HFFc6 (cell line): ENCODE results near the gene DENND1A. TPM values are rescaled to one million over a fixed set of nuclear protein-coding genes. Genes with fewer than 3 reads are reported as not detected.

Experiments
- DNase-seq: peaks from one replicate; pipeline ENCODE4 v3.0.0-alpha.2; 2018
- H3K27ac Mint-ChIP-seq: 2 replicates; pipeline ENCODE4 v1.8.0; 2020; ENCODE audit warnings: mild to moderate bottlenecking, mixed read lengths
- H3K27me3 Mint-ChIP-seq: 2 replicates; pipeline ENCODE4 v1.8.0; 2021; ENCODE audit warnings: mild to moderate bottlenecking, moderate library complexity, mixed read lengths; ENCODE audit not compliant: insufficient read depth
- H3K36me3 Mint-ChIP-seq: 2 replicates; pipeline ENCODE4 v1.8.0; 2021; ENCODE audit warnings: low read depth, mixed read lengths
- H3K4me1 Mint-ChIP-seq: 2 replicates; pipeline ENCODE4 v1.8.0; 2020; ENCODE audit warnings: low read depth, mixed read lengths
- H3K4me3 Mint-ChIP-seq: 2 replicates; pipeline ENCODE4 v1.8.0; 2020; ENCODE audit warnings: mild to moderate bottlenecking, moderate library complexity, mixed read lengths
- H3K9me3 Mint-ChIP-seq: 2 replicates; pipeline ENCODE4 v1.8.0; 2020; ENCODE audit warnings: mild to moderate bottlenecking, mixed read lengths
- total RNA-seq, 6 experiments: library from RNA; stranded (reverse); fragmentation: NEBNext Ultra II Directional; extraction: Animal tissue kit (Norgen Biotek cat#: 25700); gene quantifications; 2 replicates in 1 of 6; 3 replicates in 5 of 6; pipeline ENCODE4 v1.2.3, GENCODE V29; 2021
- TF ChIP-seq, protein P1 (sequence below): fragments of 200-600 bp; sonication (generic); IDR thresholded peaks from 2 replicates; pipeline ENCODE4 v1.5.0; 2021; ENCODE audit warnings: antibody characterized with exemption, mild to moderate bottlenecking

Gene DENND1A
- total RNA-seq, 6 experiments from 2014 or later = 25.4 to 38.3 (median 30.3) TPM

DNA sequence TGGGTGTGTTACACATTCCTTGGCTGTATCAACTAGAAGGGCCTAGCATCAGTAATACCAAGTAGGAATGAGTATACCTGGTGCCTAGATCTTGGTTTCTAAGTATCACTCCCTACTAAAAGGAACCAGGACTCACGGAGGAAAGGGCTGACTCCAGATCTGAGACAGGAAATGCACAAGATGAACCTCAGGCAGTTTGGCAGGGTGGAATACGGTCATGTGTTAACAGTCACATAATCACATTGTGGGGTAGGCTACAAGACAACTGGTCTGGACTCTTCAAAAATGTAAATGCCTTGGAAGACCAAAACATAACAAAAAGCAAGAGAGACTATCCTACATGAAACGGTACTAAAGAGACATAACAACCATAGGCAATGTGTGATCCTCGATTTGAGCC lies 415.2 kb downstream of the DENND1A start:
- Mint-ChIP-seq H3K36me3 (peaks cover 4% of the 10 kb centered on the region; the same call in 1 of the 2 replicates), H3K9me3 (no peaks in the 10 kb centered on the region), H3K27ac (no peak overlapping the region), H3K27me3 (no peaks in the 10 kb centered on the region; the same call in 1 of the 2 replicates), H3K4me3 (no peak overlapping the region), H3K4me1 (peaks cover 6% of the 10 kb centered on the region)
- TF ChIP-seq, protein P1, sequence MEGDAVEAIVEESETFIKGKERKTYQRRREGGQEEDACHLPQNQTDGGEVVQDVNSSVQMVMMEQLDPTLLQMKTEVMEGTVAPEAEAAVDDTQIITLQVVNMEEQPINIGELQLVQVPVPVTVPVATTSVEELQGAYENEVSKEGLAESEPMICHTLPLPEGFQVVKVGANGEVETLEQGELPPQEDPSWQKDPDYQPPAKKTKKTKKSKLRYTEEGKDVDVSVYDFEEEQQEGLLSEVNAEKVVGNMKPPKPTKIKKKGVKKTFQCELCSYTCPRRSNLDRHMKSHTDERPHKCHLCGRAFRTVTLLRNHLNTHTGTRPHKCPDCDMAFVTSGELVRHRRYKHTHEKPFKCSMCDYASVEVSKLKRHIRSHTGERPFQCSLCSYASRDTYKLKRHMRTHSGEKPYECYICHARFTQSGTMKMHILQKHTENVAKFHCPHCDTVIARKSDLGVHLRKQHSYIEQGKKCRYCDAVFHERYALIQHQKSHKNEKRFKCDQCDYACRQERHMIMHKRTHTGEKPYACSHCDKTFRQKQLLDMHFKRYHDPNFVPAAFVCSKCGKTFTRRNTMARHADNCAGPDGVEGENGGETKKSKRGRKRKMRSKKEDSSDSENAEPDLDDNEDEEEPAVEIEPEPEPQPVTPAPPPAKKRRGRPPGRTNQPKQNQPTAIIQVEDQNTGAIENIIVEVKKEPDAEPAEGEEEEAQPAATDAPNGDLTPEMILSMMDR = no peak
- no peak for DNase-seq

DNA sequence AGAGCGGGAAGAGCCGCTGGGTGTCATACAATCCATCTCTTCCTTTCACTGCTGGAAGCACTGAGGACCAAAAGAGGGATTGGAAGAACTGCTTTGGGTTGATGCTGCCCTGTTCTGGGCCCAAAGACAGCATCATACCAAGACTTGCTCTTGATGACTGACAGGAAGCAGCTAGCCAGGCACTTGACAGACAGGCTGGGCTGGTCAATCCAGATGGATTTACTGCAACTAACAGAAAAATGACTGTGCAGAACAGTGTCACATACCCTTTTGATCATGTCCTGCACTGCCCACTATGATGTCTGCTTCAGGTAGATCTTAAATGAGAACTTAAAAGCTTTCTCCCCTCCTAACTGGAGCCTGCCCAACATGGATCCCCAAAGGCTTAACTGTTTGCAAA lies 416.4 kb downstream of the DENND1A start:
- Mint-ChIP-seq H3K4me3 (no peak overlapping the region), H3K36me3 (peaks cover 5% of the 10 kb centered on the region; the same call in 1 of the 2 replicates), H3K4me1 (peaks cover 18% of the 10 kb centered on the region), H3K9me3 (no peaks in the 10 kb centered on the region), H3K27me3 (no peaks in the 10 kb centered on the region; the same call in 1 of the 2 replicates), H3K27ac (no peak overlapping the region)
- TF ChIP-seq, protein P1 = no peak
- DNase-seq = no peak

DNA sequence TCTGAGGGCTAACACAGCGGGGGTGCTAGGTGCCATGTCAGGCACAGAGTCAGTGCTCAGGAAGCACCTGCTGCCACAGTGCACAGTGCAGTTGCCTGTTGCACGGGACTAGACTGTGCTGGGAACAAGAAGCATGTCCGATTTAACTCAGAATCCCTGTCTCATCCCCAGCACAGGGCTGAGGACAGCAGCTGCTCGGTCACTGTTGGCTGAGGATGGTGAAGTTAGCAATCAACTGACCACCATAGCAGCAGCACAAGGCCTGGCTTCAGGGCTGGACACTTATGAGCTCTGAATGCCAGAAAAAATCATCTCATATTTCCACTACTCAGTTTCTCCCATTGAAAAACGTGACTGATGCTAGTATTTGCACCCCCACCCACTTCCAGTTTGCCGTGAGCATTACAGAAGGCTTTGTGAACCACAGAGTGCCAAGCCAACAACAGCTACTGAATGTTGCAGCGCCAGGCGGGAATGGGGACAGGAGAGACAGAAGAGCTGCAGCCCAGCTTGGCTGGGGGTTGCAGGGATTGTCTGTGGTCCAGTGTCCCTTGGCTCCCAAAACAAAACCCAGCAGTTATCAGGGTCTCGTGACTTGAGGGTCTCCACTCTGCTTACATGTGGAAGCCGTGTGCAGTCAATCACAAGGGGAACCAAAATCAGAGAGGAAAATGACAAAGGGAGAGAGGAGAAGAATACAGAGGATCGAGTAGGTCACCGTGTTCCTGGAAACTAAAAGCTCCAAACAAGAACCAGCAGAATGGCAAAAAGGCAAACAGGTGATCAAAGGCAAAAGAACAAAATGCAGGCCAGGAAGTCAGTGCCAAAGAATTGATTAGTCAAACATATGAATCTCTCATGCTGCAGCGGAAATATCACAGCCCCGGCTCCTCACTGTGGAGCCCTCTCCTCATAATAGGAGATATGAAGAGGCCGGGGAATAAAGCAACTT lies 418.3 kb downstream of the DENND1A start:
- H3K27ac Mint-ChIP-seq = no peak overlapping the region
- H3K4me3 Mint-ChIP-seq = no peak overlapping the region
- H3K4me1 Mint-ChIP-seq = peaks cover 26% of the 10 kb centered on the region
- DNase-seq = no peak
- H3K27me3 Mint-ChIP-seq = no peaks in the 10 kb centered on the region; the same call in 1 of the 2 replicates
- no peaks in the 10 kb centered on the region for H3K9me3 Mint-ChIP-seq
- peaks cover 5% of the 10 kb centered on the region; the same call in 1 of the 2 replicates for H3K36me3 Mint-ChIP-seq
- TF ChIP-seq, protein P1 = no peak

DNA sequence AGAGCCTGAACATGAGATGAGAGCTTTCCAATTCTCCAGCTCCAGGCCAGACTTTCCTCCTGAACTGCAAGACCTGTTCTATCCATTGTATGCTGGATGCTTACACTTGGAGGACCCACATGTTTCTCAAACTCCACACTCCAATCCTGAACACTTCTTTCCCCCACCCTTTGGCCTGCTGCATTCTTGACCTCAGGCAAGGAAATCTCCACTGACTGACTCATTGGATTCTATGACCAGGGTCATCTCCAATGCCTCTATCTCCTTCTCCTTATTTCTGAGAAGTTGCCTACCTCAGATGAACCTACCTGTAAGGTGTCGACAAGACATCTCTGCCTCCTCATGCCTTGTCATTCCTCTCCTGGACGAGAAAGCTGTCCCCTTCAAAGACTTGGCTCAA lies 420.3 kb downstream of the DENND1A start:
- H3K27me3 Mint-ChIP-seq = no peaks in the 10 kb centered on the region; the same call in 1 of the 2 replicates

DNA sequence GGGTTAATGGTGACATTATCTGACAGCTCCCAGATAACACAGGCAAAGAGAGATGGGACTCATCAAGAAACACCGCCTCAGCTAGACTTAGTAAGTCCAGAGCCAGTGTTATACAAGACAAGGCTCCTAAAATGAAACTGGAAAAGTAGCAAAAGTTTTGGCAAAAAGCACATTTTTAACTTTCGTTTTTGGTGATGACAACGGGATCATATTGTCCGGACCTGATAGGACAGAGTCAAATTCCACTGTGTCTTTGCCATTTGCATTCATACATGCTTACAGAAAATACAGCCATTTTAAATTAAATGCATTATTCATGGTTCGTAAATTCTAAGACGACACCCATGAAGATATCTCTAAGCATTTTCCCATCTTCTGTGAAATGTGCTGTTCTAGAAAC lies 421.9 kb downstream of the DENND1A start:
- Mint-ChIP-seq H3K4me3 (peak overlapping the region; percentile 70), H3K27ac (no peak overlapping the region), H3K4me1 (peaks cover 26% of the 10 kb centered on the region), H3K9me3 (no peaks in the 10 kb centered on the region), H3K36me3 (peaks cover 5% of the 10 kb centered on the region; the same call in 1 of the 2 replicates), H3K27me3 (no peaks in the 10 kb centered on the region; the same call in 1 of the 2 replicates)
- TF ChIP-seq, protein P1 = no peak
- DNase-seq = no peak

More for the DNA sequence above, 420.3 kb downstream of the DENND1A start:
- TF ChIP-seq, protein P1 = no peak
- Mint-ChIP-seq H3K4me3 (no peak overlapping the region), H3K4me1 (peaks cover 26% of the 10 kb centered on the region), H3K27ac (no peak overlapping the region), H3K36me3 (peaks cover 5% of the 10 kb centered on the region; the same call in 1 of the 2 replicates), H3K9me3 (no peaks in the 10 kb centered on the region)
- DNase-seq = no peak
